HG03342 (cell line): ENCODE results near the gene UTS2R.
"Not testable (repeated sequence)": the region's sequence is repeated elsewhere in the genome, so short reads cannot be mapped to it uniquely, and the experiment has no call there.

Experiments
- ATAC-seq: cut with Tn5 transposase; IDR thresholded peaks from one replicate; pipeline ENCODE4 v1.9.1; 2021; ENCODE audit warnings: mild to moderate bottlenecking, moderate library complexity; ENCODE audit not compliant: unreplicated experiment

Gene UTS2R

GRCh38 chr17:82353484-82353883, 18.1 kb upstream of the UTS2R start:
- no peak for ATAC-seq

- ATAC-seq, result no peak
These were observed 16.7 kb upstream of the UTS2R start for GRCh38 chr17:82354804-82355308.

GRCh38 chr17:82355770-82356427, 15.7 kb upstream of the UTS2R start:
- no peak for ATAC-seq

- no peak for ATAC-seq
These were observed 14.7 kb upstream of the UTS2R start for GRCh38 chr17:82356845-82357355.

GRCh38 chr17:82357394-82357793, 14.2 kb upstream of the UTS2R start:
- ATAC-seq, result no peak

GRCh38 chr17:82358465-82359350, 12.9 kb upstream of the UTS2R start, which contains the start of gene TEX19:
TSS of gene TEX19 (plus strand) at chr17:82359247. CDS start at chr17:82362151, 2,904 bp downstream.
- no peak for ATAC-seq

- ATAC-seq, result not testable (repeated sequence)
These were observed 12.0 kb upstream of the UTS2R start for GRCh38 chr17:82359451-82360074.

- no peak for ATAC-seq
These were observed 9.5 kb upstream of the UTS2R start for GRCh38 chr17:82361885-82362633.

- no peak for ATAC-seq
These were observed 5.8 kb upstream of the UTS2R start for GRCh38 chr17:82365606-82366295.

- ATAC-seq, result no peak
These were observed 4.8 kb upstream of the UTS2R start for GRCh38 chr17:82366749-82367148.

- no peak for ATAC-seq
These were observed 3.6 kb upstream of the UTS2R start for GRCh38 chr17:82367724-82368524.

GRCh38 chr17:82369211-82369610, 2.4 kb upstream of the UTS2R start:
- no peak for ATAC-seq

GRCh38 chr17:82370471-82371332, 863 bp upstream of the UTS2R start:
- no peak for ATAC-seq

GRCh38 chr17:82372249-82373071, 895 bp downstream of the UTS2R start:
- no peak for ATAC-seq

GRCh38 chr17:82373072-82373452, 1.5 kb downstream of the UTS2R start:
- ATAC-seq, result not testable (repeated sequence)

- no peak for ATAC-seq
These were observed 2.4 kb downstream of the UTS2R start for GRCh38 chr17:82373731-82374625.
